Chondrocyte (in vitro differentiated cells): ENCODE measurements around the gene NF1. TPM values are rescaled to one million over a fixed set of nuclear protein-coding genes. Genes with fewer than 3 reads are reported as not detected.

Source experiments
- DNase-seq: peaks from one replicate; pipeline ENCODE4 v3.0.0; 2021; ENCODE audit warnings: mixed read lengths, low spot score
- H3K27ac Mint-ChIP-seq: one replicate; pipeline ENCODE4 v1.8.0; 2021; ENCODE audit warnings: mild to moderate bottlenecking, moderate library complexity, mixed read lengths; ENCODE audit not compliant: unreplicated experiment
- H3K27me3 Mint-ChIP-seq: 2 replicates; pipeline ENCODE4 v1.8.0; 2021; ENCODE audit warnings: low read depth, mixed read lengths
- H3K36me3 Mint-ChIP-seq: 2 replicates; pipeline ENCODE4 v1.8.0; 2021; ENCODE audit warnings: low read depth, mixed read lengths
- H3K4me1 Mint-ChIP-seq: 2 replicates; pipeline ENCODE4 v1.8.0; 2021; ENCODE audit warnings: low read depth, mild to moderate bottlenecking, mixed read lengths
- H3K4me3 Mint-ChIP-seq: one replicate; pipeline ENCODE4 v1.8.0; 2021; ENCODE audit warnings: mild to moderate bottlenecking, moderate library complexity, mixed read lengths; ENCODE audit not compliant: unreplicated experiment
- H3K9me3 Mint-ChIP-seq: 2 replicates; pipeline ENCODE4 v1.8.0; 2021; ENCODE audit warnings: low read depth, mixed read lengths
- CTCF ChIP-seq: fragments of 200-600 bp; sonication (generic); IDR thresholded peaks from 2 replicates; pipeline ENCODE4 v1.5.0; 2021; ENCODE audit warnings: antibody characterized with exemption, mild to moderate bottlenecking, moderate library complexity
- total RNA-seq: library from RNA; stranded (reverse); gene quantifications from 3 replicates; pipeline ENCODE4 v1.2.1, GENCODE V29; 2021

NF1 gene
- total RNA-seq, 1 donor from 2014 or later: 48.2 TPM

DNA sequence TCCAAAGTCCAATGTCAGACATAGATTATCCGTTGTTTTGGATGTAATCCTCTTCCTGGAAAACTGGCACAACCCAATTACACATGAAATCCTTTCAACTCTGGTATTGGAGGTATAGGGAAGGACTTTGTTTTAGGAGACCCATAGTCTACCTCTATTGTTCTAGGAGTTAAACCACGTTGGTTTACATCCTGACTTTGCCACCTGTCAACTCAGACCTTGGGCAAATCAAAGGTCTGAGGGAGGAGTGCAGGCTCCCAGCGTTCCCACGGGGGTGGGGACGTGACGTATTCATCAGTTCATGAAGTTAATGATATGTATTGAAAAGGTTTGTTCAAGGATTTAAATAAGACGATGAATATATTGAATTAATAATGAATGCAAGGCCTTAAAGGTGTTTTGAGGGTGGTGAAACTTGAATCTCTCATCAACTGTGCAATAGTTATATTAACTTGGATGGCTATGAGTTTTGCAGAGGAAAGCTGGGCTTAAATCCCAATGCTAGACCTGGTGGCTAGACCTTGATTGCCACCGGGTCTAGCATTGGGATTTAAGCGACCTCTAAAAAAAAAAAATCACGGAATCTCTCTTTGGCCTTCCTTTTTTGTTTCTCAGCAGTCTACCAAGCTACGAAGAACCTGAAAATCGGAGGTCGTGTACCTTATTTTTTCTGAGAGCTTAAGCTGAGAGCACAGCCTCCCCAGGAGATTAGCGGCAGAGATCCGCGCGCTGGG lies 744 bp upstream of the NF1 start:
- H3K27me3 Mint-ChIP-seq: no peaks in the 10 kb centered on the region
- H3K4me1 Mint-ChIP-seq: peaks cover 17% of the 10 kb centered on the region
- H3K36me3 Mint-ChIP-seq: no peaks in the 10 kb centered on the region
- DNase-seq: no peak
- H3K4me3 Mint-ChIP-seq: peak overlapping the region; percentile 90
- H3K27ac Mint-ChIP-seq: peak overlapping the region; percentile 91
- TF ChIP-seq CTCF: no peak
- H3K9me3 Mint-ChIP-seq: no peaks in the 10 kb centered on the region

DNA sequence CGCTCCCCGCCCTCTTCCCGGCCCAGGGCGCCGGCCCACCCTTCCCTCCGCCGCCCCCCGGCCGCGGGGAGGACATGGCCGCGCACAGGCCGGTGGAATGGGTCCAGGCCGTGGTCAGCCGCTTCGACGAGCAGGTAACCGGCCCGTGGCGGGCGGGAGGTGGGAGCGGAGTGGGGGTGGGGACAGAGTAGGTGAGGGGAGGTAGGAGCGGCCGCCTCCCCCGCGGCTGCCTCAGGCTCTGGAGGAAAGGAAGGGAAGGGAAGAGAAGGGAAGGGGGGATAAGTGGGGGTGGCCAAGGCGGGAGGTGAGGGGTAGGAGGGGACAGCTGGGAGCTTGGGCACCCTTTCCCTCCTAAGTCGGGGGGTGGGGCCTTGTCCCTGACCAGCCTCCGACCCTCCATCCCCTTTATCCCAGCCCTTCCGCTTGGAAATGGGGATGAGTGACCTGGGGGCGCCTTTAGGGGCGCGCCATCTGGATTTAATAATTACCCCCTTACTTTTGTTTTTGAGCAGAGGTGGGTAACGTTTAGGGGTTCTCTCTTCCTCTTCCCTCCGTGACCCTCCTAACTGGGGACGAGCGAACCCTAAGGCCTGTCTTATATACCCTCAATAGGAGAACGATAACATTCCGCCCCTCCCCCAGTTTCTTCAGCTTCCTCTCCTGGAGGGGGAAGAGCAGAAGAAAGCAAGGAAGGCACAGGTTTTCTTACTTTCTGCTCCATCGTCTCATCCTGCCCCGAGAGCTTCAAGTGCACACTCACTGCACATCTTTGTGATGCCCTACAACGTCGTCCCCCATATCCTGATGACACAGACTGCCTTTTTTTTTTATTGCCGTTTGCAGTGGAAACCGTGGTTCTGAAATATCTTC lies 694 bp downstream of the NF1 start:
- H3K4me3 Mint-ChIP-seq: peak overlapping the region; percentile 90
- no peak for TF ChIP-seq CTCF
- no peaks in the 10 kb centered on the region for H3K36me3 Mint-ChIP-seq
- no peak for DNase-seq
- H3K4me1 Mint-ChIP-seq: peaks cover 25% of the 10 kb centered on the region
- no peaks in the 10 kb centered on the region for H3K27me3 Mint-ChIP-seq
- no peaks in the 10 kb centered on the region for H3K9me3 Mint-ChIP-seq
- H3K27ac Mint-ChIP-seq: peak overlapping the region; percentile 96

GRCh38 chr17:31096106-31096436 lies 1.3 kb downstream of the NF1 start:
- H3K27me3 Mint-ChIP-seq: no peaks in the 10 kb centered on the region
- H3K4me1 Mint-ChIP-seq: peaks cover 30% of the 10 kb centered on the region

GRCh38 chr17:31099016-31099415 lies 4.2 kb downstream of the NF1 start:
- TF ChIP-seq CTCF: no peak
- DNase-seq: no peak
- Mint-ChIP-seq H3K4me1 (peaks cover 43% of the 10 kb centered on the region), H3K36me3 (no peaks in the 10 kb centered on the region), H3K4me3 (no peak overlapping the region), H3K27me3 (no peaks in the 10 kb centered on the region), H3K9me3 (no peaks in the 10 kb centered on the region), H3K27ac (no peak overlapping the region)

More at GRCh38 chr17:31096106-31096436, 1.3 kb downstream of the NF1 start:
- TF ChIP-seq CTCF: no peak
- H3K36me3 Mint-ChIP-seq: no peaks in the 10 kb centered on the region
- DNase-seq: no peak
- H3K4me3 Mint-ChIP-seq: peak overlapping the region; percentile 90
- H3K9me3 Mint-ChIP-seq: no peaks in the 10 kb centered on the region
- H3K27ac Mint-ChIP-seq: peak overlapping the region; percentile 96

DNA sequence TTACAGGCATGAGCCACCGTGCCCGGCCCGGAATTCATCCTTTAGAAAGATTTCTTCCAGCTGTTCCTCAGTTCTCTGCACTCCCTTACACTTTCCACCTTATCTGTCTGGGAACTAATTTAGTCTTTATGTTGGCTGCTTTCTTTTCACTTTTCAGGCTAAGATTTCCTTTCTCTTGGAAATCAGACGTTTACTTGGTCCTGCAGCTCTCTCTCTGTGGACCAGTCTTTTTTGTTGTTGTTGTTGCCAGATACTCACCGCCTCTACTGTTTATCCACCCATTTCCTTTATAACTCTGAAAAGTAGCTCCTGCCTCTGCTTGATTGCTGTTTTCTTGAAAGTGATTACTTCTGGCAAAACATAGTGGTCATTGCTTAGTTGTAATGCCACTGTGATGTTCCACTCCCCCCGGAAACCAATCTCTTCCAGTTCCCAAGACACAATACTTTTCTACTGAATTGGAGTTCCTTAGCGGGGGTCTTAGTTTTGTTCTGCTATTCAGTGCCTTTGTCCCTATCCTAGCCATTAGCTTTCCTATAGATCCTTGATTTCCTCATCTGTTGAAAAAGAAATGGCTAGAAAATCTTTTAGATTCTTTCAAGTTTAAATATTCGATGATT lies 6.2 kb downstream of the NF1 start:
- Mint-ChIP-seq H3K27ac (peak overlapping the region; percentile 38), H3K4me3 (no peak overlapping the region), H3K27me3 (no peaks in the 10 kb centered on the region), H3K4me1 (peaks cover 38% of the 10 kb centered on the region), H3K36me3 (no peaks in the 10 kb centered on the region), H3K9me3 (no peaks in the 10 kb centered on the region)
- no peak for TF ChIP-seq CTCF
- no peak for DNase-seq
